HL-60/S4 (cell line): ENCODE results near the gene AFMID.
"Not testable (repeated sequence)": the region's sequence is repeated elsewhere in the genome, so short reads cannot be mapped to it uniquely, and the experiment has no call there.

Source experiments
- in situ Hi-C: fragments of 300-500 bp; cut with MboI; formaldehyde crosslinking; loops from 2 replicates; pipeline ENCODE4 v1.14.3; 2022; ENCODE audit warnings: low sequenced_read_pairs

AFMID gene

GRCh38 chr17:78151514-78152008, 35.6 kb upstream of the AFMID start:
- in situ Hi-C loops: no loop called here

- in situ Hi-C loops: no loop called here
These were observed 32.0 kb upstream of the AFMID start for GRCh38 chr17:78154903-78155811.

GRCh38 chr17:78159575-78160158, 27.5 kb upstream of the AFMID start:
- in situ Hi-C loops: no loop called here

- in situ Hi-C loops: no loop called here
These were observed 23.0 kb upstream of the AFMID start for GRCh38 chr17:78163881-78164747.

GRCh38 chr17:78164748-78165607, 22.2 kb upstream of the AFMID start:
- in situ Hi-C loops: no loop called here

- in situ Hi-C loops: no loop called here
These were observed 20.7 kb upstream of the AFMID start for GRCh38 chr17:78166416-78166815.

- in situ Hi-C loops: no loop called here
These were observed 18.8 kb upstream of the AFMID start, which contains the start of gene SYNGR2 for GRCh38 chr17:78168242-78168902. Gene SYNGR2, plus strand, starts transcription at chr17:78168581. Its CDS starts 36 bp downstream, at chr17:78168617.

- in situ Hi-C loops: no loop called here
These were observed 18.0 kb upstream of the AFMID start for GRCh38 chr17:78168903-78169793.

GRCh38 chr17:78170692-78171590, 16.2 kb upstream of the AFMID start:
- in situ Hi-C loops: no loop called here

- in situ Hi-C loops: not testable (repeated sequence)
These were observed 15.4 kb upstream of the AFMID start for GRCh38 chr17:78171591-78172248.

GRCh38 chr17:78172249-78173051, 14.7 kb upstream of the AFMID start:
- in situ Hi-C loops: no loop called here

- in situ Hi-C loops: no loop called here
These were observed 14.0 kb upstream of the AFMID start for GRCh38 chr17:78173097-78173715.

- in situ Hi-C loops: no loop called here
These were observed 12.8 kb upstream of the AFMID start for GRCh38 chr17:78174346-78174869.

- in situ Hi-C loops: no loop called here
These were observed 12.1 kb upstream of the AFMID start for GRCh38 chr17:78174870-78175642.

- in situ Hi-C loops: no loop called here
These were observed 11.6 kb upstream of the AFMID start for GRCh38 chr17:78175643-78175981.
